Measurements from ENCODE around the gene MED26. TPM values are rescaled to one million over a fixed set of nuclear protein-coding genes. Genes with fewer than 3 reads are reported as not detected.

The MED26 gene
- total and polyA plus RNA-seq, 2 experiments from 2014 or later = 7.4 to 15.4 TPM

- H3K4me1 ChIP-seq (ENCODE audit: insufficient read depth) = peaks cover 6% of the 10 kb centered on the region; the same call in 1 of the 2 replicates
- no peak overlapping the region for H2AFZ ChIP-seq
- ATAC-seq (no peak), DNase-seq (ENCODE audit: low spot score) (no peak)
- H3K4me1 Mint-ChIP-seq = peaks cover 23% of the 10 kb centered on the region
- no peak overlapping the region for H3K27ac ChIP-seq (ENCODE audit: low read depth)
- H3K36me3 Mint-ChIP-seq (ENCODE audit: low read depth) = no peaks in the 10 kb centered on the region; the same call in 2 of the 3 replicates
- TF ChIP-seq CREB1 (CRISPR knock-in tag; IDR thresholded peaks at IDR 0.05; ENCODE audit: low read depth) (no peak), STAT1 (IDR thresholded peaks at IDR 0.05; ENCODE audit: unreplicated experiment) (no peak), NANOG (IDR thresholded peaks at IDR 0.05; ENCODE audit: borderline replicate concordance) (no peak), POLR2AphosphoS5 (IDR thresholded peaks at IDR 0.05; ENCODE audit: low read depth) (no peak), JUNB (IDR thresholded peaks at IDR 0.05; ENCODE audit: unreplicated experiment) (no peak)
- 0 out of 2 replicates have a peak, but pooled peaks cover 6% of the 10 kb centered on the region for H3K9me2 ChIP-seq (ENCODE audit: insufficient read depth)
- no peaks in the 10 kb centered on the region for H3F3A ChIP-seq (replicated peaks; ENCODE audit: low read depth)
- no peak overlapping the region for H3K4me3 Mint-ChIP-seq
- H3K9me3 Mint-ChIP-seq = no peaks in the 10 kb centered on the region
- no peak overlapping the region for H3K4me3 ChIP-seq
- no peaks in the 10 kb centered on the region for H3K27me3 ChIP-seq (ENCODE audit: insufficient read depth)
- peaks cover 58% of the 10 kb centered on the region for H4K20me1 ChIP-seq (replicated peaks; ENCODE audit: insufficient read depth)
- no peaks in the 10 kb centered on the region for H3K36me3 ChIP-seq (ENCODE audit: insufficient read depth)
- no peak overlapping the region for H3K4me2 ChIP-seq
- peaks cover 100% of the 10 kb centered on the region for H3K79me2 ChIP-seq (replicated peaks; ENCODE audit: insufficient read depth)
- peaks cover 8% of the 10 kb centered on the region for H3K27me3 Mint-ChIP-seq (ENCODE audit: insufficient read depth, low read depth, poor library complexity)
- no peak overlapping the region; the same call in 1 of the 2 replicates for H3K27ac Mint-ChIP-seq
Measured at GRCh38 chr19:16612636-16613035, 15.4 kb downstream of the MED26 start.

- no peak for ATAC-seq
- no peaks in the 10 kb centered on the region; the same call in 2 of the 3 replicates for H3K36me3 Mint-ChIP-seq (ENCODE audit: low read depth)
- H3K4me3 Mint-ChIP-seq = no peak overlapping the region
- Histone ChIP-seq H3K4me1 (ENCODE audit: insufficient read depth) (peaks cover 6% of the 10 kb centered on the region; the same call in 1 of the 2 replicates), H3K9me2 (ENCODE audit: insufficient read depth) (0 out of 2 replicates have a peak, but pooled peaks cover under 1% of the 10 kb centered on the region), H3K27me3 (ENCODE audit: insufficient read depth) (no peaks in the 10 kb centered on the region), H3K79me2 (replicated peaks; ENCODE audit: insufficient read depth) (peaks cover 98% of the 10 kb centered on the region), H3K4me3 (no peak overlapping the region), H3F3A (replicated peaks; ENCODE audit: low read depth) (no peaks in the 10 kb centered on the region), H3K4me2 (no peak overlapping the region), H3K27ac (ENCODE audit: low read depth) (no peak overlapping the region), H4K20me1 (replicated peaks; ENCODE audit: insufficient read depth) (peaks cover 52% of the 10 kb centered on the region), H3K36me3 (ENCODE audit: insufficient read depth) (no peaks in the 10 kb centered on the region), H2AFZ (no peak overlapping the region)
- H3K27me3 Mint-ChIP-seq (ENCODE audit: insufficient read depth, low read depth, poor library complexity) = peaks cover 7% of the 10 kb centered on the region
- DNase-seq (ENCODE audit: low spot score) = no peak
- H3K27ac Mint-ChIP-seq = no peak overlapping the region
- no peaks in the 10 kb centered on the region for H3K9me3 Mint-ChIP-seq
- peaks cover 12% of the 10 kb centered on the region for H3K4me1 Mint-ChIP-seq
- TF ChIP-seq NANOG (IDR thresholded peaks at IDR 0.05; ENCODE audit: borderline replicate concordance) (no peak), EZH2 (IDR thresholded peaks at IDR 0.05; ENCODE audit: low read depth, unreplicated experiment) (no peak), REST (IDR thresholded peaks at IDR 0.05; ENCODE audit: unreplicated experiment) (no peak), EZH2phosphoT487 (IDR thresholded peaks at IDR 0.05; ENCODE audit: unreplicated experiment) (no peak), ZNF462 (CRISPR knock-in tag; IDR thresholded peaks at IDR 0.05) (no peak), CREB1 (CRISPR knock-in tag; IDR thresholded peaks at IDR 0.05; ENCODE audit: low read depth) (no peak), JUNB (IDR thresholded peaks at IDR 0.05; ENCODE audit: unreplicated experiment) (no peak), ETS1 (IDR thresholded peaks at IDR 0.05) (no peak), POLR2AphosphoS5 (IDR thresholded peaks at IDR 0.05; ENCODE audit: low read depth) (no peak), ZNF114 (CRISPR knock-in tag; IDR thresholded peaks at IDR 0.05) (no peak)
Measured at GRCh38 chr19:16611121-16611520, 16.9 kb downstream of the MED26 start.
